DMS 273 treated with DMSO at 0.1 percent for 48 hours (cell line): ENCODE data around the gene PPIP5K2.
"Not testable (repeated sequence)": the region's sequence is repeated elsewhere in the genome, so short reads cannot be mapped to it uniquely, and the experiment has no call there.

Experiments
- DNase-seq: peaks from one replicate; lab custom pipeline; 2025; lab: John Stamatoyannopoulos, UW

Gene PPIP5K2

GRCh38 chr5:103207653-103208052, 87.6 kb downstream of the PPIP5K2 start:
- no peak for DNase-seq

GRCh38 chr5:103208460-103208859, 88.4 kb downstream of the PPIP5K2 start:
- no peak for DNase-seq

- DNase-seq: no peak
Measured at GRCh38 chr5:103209065-103209464, 89.0 kb downstream of the PPIP5K2 start.

- no peak for DNase-seq
Measured at GRCh38 chr5:103210952-103211351, 90.9 kb downstream of the PPIP5K2 start.

- DNase-seq: no peak
Measured at GRCh38 chr5:103211576-103212561, 91.8 kb downstream of the PPIP5K2 start.

- DNase-seq: no peak
Measured at GRCh38 chr5:103216137-103216536, 96.0 kb downstream of the PPIP5K2 start.

GRCh38 chr5:103216697-103217096, 96.6 kb downstream of the PPIP5K2 start:
- no peak for DNase-seq

GRCh38 chr5:103217101-103217500, 97.0 kb downstream of the PPIP5K2 start:
- no peak for DNase-seq

GRCh38 chr5:103218164-103218563, 98.1 kb downstream of the PPIP5K2 start:
- no peak for DNase-seq

- not testable (repeated sequence) for DNase-seq
Measured at GRCh38 chr5:103219074-103219473, 99.0 kb downstream of the PPIP5K2 start.

- no peak for DNase-seq
Measured at GRCh38 chr5:103223031-103223955, 103.2 kb downstream of the PPIP5K2 start.

- peak; percentile 28 for DNase-seq
Measured at GRCh38 chr5:103224118-103224893, 104.2 kb downstream of the PPIP5K2 start.

GRCh38 chr5:103224894-103225246, 104.8 kb downstream of the PPIP5K2 start:
- no peak for DNase-seq

GRCh38 chr5:103228061-103228460, 108.0 kb downstream of the PPIP5K2 start:
- no peak for DNase-seq

- DNase-seq: no peak
Measured at GRCh38 chr5:103228588-103228987, 108.5 kb downstream of the PPIP5K2 start.

- peak; percentile 10 for DNase-seq
Measured at GRCh38 chr5:103232393-103232999, 112.4 kb downstream of the PPIP5K2 start.

GRCh38 chr5:103234239-103234975, 114.3 kb downstream of the PPIP5K2 start:
- no peak for DNase-seq

GRCh38 chr5:103235891-103236290, 115.8 kb downstream of the PPIP5K2 start:
- DNase-seq: no peak

GRCh38 chr5:103237778-103238177, 117.7 kb downstream of the PPIP5K2 start:
- DNase-seq: no peak

- DNase-seq: no peak
Measured at GRCh38 chr5:103243665-103244064, 123.6 kb downstream of the PPIP5K2 start.

GRCh38 chr5:103244398-103244797, 124.3 kb downstream of the PPIP5K2 start:
- DNase-seq: no peak
